Measurements from ENCODE around the gene DPP4. TPM values are rescaled to one million over a fixed set of nuclear protein-coding genes. Genes with fewer than 3 reads are reported as not detected.
A peak's percentile ranks its signal among the peaks of the same experiment; 100 is the strongest.

The DPP4 gene
- total RNA-seq, 4 donors from 2014 or later, result 3.2 to 6.4 (median 5.1) TPM

- TF ChIP-seq POLR2A (IDR thresholded peaks at IDR 0.05) (no peak), CTCF (IDR thresholded peaks at IDR 0.05) (no peak)
- intact Hi-C loops (cut with DNase I; ENCODE audit: low total_unique reads), result no loop called here
- WGBS, 2 donors, result 84 to 87% methylated on average over 1 of the region's 1 CpG
- DNase-seq (ENCODE audit: low spot score in 2 of 2), result no peak
- no peak overlapping the region for H3K4me3 ChIP-seq (ENCODE audit: low read depth, poor library complexity, severe bottlenecking)
These were observed 104.9 kb downstream of the DPP4 start for GRCh38 chr2:161969159-161969558.

- WGBS, 2 donors, result 0 to 68% methylated on average over 1 of the region's 1 CpG
- intact Hi-C loops (cut with DNase I; ENCODE audit: low total_unique reads), result no loop called here
- DNase-seq (ENCODE audit: low spot score in 2 of 2), result no peak
- no peak overlapping the region for H3K4me3 ChIP-seq (ENCODE audit: low read depth, poor library complexity, severe bottlenecking)
- TF ChIP-seq POLR2A (IDR thresholded peaks at IDR 0.05) (no peak), CTCF (IDR thresholded peaks at IDR 0.05) (no peak)
These were observed 108.0 kb downstream of the DPP4 start for GRCh38 chr2:161965994-161966393.

GRCh38 chr2:161964160-161964559 lies 109.9 kb downstream of the DPP4 start:
- WGBS, 2 donors, result 97% methylated on average over 4 of the region's 4 CpGs
- TF ChIP-seq CTCF (IDR thresholded peaks at IDR 0.05) (no peak), POLR2A (IDR thresholded peaks at IDR 0.05) (no peak)
- no peak overlapping the region for H3K4me3 ChIP-seq (ENCODE audit: low read depth, poor library complexity, severe bottlenecking)
- no peak for DNase-seq (ENCODE audit: low spot score in 2 of 2)
- intact Hi-C loops (cut with DNase I; ENCODE audit: low total_unique reads), result no loop called here

- intact Hi-C loops (cut with DNase I; ENCODE audit: low total_unique reads), result no loop called here
- TF ChIP-seq POLR2A (IDR thresholded peaks at IDR 0.05) (no peak), CTCF (IDR thresholded peaks at IDR 0.05) (no peak)
- H3K4me3 ChIP-seq (ENCODE audit: low read depth, poor library complexity, severe bottlenecking), result no peak overlapping the region
- DNase-seq (ENCODE audit: low spot score in 2 of 2), result no peak
These were observed 111.9 kb downstream of the DPP4 start for GRCh38 chr2:161962160-161962559.

GRCh38 chr2:161961061-161961460 lies 113.0 kb downstream of the DPP4 start:
- TF ChIP-seq CTCF (IDR thresholded peaks at IDR 0.05), result no peak
- intact Hi-C loops (cut with DNase I; ENCODE audit: low total_unique reads), result no loop called here
- peak in 1 of 2 donors; percentile 24 for DNase-seq (ENCODE audit: low spot score in 2 of 2)
- H3K4me3 ChIP-seq (ENCODE audit: low read depth, poor library complexity, severe bottlenecking), result no peak overlapping the region
- 79 to 86% methylated on average over 2 of the region's 2 CpGs for WGBS, 2 donors

- intact Hi-C loops (cut with DNase I; ENCODE audit: low total_unique reads), result no loop called here
- no peak for TF ChIP-seq POLR2A (IDR thresholded peaks at IDR 0.05)
- TF ChIP-seq CTCF (IDR thresholded peaks at IDR 0.05), result no peak
- 65 to 75% methylated on average over 3 of the region's 3 CpGs for WGBS, 2 donors
- H3K4me3 ChIP-seq (ENCODE audit: low read depth, poor library complexity, severe bottlenecking), result no peak overlapping the region
- no peak for DNase-seq (ENCODE audit: low spot score in 2 of 2)
These were observed 117.3 kb downstream of the DPP4 start for GRCh38 chr2:161956738-161957137.
